H1 (cell line): Measurements from ENCODE around the gene ARL2BP.

ENCODE experiments used
- POLR2AphosphoS5 ChIP-seq: IDR thresholded peaks from 2 replicates; pipeline ENCODE4 v1.6.1; 2011; ENCODE audit warnings: low read depth, low read length
- RNF2 ChIP-seq: fragments of 200-900, 300-1000 bp; sonication (generic); IDR thresholded peaks from 2 replicates; pipeline ENCODE4 v1.7.1; 2016; ENCODE audit warnings: borderline replicate concordance, low read depth, mild to moderate bottlenecking, antibody characterized with exemption, low read length; ENCODE audit not compliant: poor library complexity, severe bottlenecking; ENCODE audit errors: missing control alignments
- SP2 ChIP-seq: IDR thresholded peaks from 2 replicates; pipeline ENCODE4 v1.6.1; 2012; ENCODE audit warnings: mild to moderate bottlenecking, low read length, inconsistent platforms
- TF ChIP-seq, protein P1 (sequence below), 3 experiments: IDR thresholded peaks; 1 replicate in 2 of 3; 2 replicates in 1 of 3; pipeline versions ENCODE4 v1.5.1 to v1.6.1; 2011; ENCODE audit warnings: low read length in 3 of 3, mild to moderate bottlenecking in 3 of 3, inconsistent platforms in 2 of 3, low read depth in 1 of 3, moderate library complexity in 1 of 3; ENCODE audit not compliant: insufficient read depth in 1 of 3; ENCODE audit errors: control extremely low read depth in 1 of 3
- TF ChIP-seq, protein P2 (sequence below): IDR thresholded peaks from 2 replicates; pipeline ENCODE4 v1.6.1; 2011; ENCODE audit warnings: low read depth, mild to moderate bottlenecking, low read length; ENCODE audit not compliant: insufficient read depth
- TF ChIP-seq, protein P3 (sequence below): IDR thresholded peaks from 2 replicates; pipeline ENCODE4 v1.6.1; 2011; ENCODE audit warnings: low read length, improper control_type of control experiment

DNA sequence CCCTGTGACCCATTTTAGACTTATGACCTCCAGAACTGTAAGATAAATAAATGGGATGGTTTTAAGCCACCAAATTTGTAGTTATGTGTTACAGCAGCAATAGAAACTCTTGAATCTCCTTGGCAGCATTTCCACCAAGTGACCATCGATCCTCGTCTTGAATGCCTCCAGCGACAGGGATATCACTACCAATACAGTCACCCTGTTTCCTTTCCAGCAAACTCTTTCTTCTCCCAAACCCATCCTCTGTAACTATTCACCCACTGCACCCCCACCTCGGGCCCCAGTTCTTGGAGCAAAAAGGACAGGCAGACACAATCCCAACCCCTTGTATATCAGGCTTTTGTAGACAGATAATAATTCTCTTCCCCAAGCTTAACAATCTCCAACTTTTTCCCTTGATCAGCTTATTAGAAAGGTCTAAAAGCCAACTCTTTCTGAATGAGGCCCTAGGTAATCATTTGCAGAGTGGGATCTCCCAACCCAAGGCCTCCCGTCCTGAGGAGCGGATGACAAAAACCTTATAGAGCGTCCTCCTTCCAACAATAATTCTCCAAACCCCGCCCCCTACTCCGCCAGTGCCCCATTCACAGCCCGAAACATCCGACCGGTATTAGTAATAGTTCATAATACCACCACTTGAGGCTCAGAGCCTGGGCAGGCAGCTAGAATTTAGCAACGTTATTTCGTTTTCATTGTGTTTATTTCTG, 54.1 kb downstream of the ARL2BP start:
- no peak for TF ChIP-seq SP2
- TF ChIP-seq, protein P1, sequence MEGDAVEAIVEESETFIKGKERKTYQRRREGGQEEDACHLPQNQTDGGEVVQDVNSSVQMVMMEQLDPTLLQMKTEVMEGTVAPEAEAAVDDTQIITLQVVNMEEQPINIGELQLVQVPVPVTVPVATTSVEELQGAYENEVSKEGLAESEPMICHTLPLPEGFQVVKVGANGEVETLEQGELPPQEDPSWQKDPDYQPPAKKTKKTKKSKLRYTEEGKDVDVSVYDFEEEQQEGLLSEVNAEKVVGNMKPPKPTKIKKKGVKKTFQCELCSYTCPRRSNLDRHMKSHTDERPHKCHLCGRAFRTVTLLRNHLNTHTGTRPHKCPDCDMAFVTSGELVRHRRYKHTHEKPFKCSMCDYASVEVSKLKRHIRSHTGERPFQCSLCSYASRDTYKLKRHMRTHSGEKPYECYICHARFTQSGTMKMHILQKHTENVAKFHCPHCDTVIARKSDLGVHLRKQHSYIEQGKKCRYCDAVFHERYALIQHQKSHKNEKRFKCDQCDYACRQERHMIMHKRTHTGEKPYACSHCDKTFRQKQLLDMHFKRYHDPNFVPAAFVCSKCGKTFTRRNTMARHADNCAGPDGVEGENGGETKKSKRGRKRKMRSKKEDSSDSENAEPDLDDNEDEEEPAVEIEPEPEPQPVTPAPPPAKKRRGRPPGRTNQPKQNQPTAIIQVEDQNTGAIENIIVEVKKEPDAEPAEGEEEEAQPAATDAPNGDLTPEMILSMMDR (IDR thresholded peaks at IDR 0.05; ENCODE audit: control extremely low read depth in 1 of 3, insufficient read depth in 1 of 3, low read depth in 1 of 3, low read length in 3 of 3), result no peak
- TF ChIP-seq, protein P2, sequence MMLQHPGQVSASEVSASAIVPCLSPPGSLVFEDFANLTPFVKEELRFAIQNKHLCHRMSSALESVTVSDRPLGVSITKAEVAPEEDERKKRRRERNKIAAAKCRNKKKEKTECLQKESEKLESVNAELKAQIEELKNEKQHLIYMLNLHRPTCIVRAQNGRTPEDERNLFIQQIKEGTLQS, result no peak
- TF ChIP-seq POLR2AphosphoS5, result no peak
- TF ChIP-seq RNF2, result no peak
- TF ChIP-seq, protein P3, sequence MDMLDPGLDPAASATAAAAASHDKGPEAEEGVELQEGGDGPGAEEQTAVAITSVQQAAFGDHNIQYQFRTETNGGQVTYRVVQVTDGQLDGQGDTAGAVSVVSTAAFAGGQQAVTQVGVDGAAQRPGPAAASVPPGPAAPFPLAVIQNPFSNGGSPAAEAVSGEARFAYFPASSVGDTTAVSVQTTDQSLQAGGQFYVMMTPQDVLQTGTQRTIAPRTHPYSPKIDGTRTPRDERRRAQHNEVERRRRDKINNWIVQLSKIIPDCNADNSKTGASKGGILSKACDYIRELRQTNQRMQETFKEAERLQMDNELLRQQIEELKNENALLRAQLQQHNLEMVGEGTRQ, result no peak
